Right atrium auricular region (tissue), 2 donors: Measurements from ENCODE around the gene ERBB4. TPM values are rescaled to one million over a fixed set of nuclear protein-coding genes. Genes with fewer than 3 reads are reported as not detected.

Experiments
- DNase-seq: peaks from one replicate; pipeline ENCODE4 v3.0.0-alpha.2; 2019; ENCODE audit warnings: low spot score
- H3K27ac ChIP-seq, 2 donors: fragments of 200-600 bp; sonication (generic); 1 replicate in 1 of 2; 2 replicates in 1 of 2; pipeline ENCODE4 v1.5.1; 2016 to 2019
- H3K27me3 ChIP-seq, 2 donors: fragments of 200-600 bp; sonication (generic); one replicate each; pipeline versions ENCODE4 v1.5.1 to v1.6.0; 2017 to 2019
- H3K36me3 ChIP-seq: fragments of 200-600 bp; sonication (generic); one replicate; pipeline ENCODE4 v1.5.1; 2016
- H3K4me1 ChIP-seq, 2 donors: fragments of 200-600 bp; sonication (generic); one replicate each; pipeline versions ENCODE4 v1.5.1 to v1.6.0; 2017 to 2019
- H3K4me3 ChIP-seq, 2 donors: fragments of 200-600 bp; sonication (generic); 1 replicate in 1 of 2; 2 replicates in 1 of 2; pipeline ENCODE4 v1.5.1; 2017 to 2019; ENCODE audit warnings: mild to moderate bottlenecking in 1 of 2, moderate library complexity in 1 of 2
- H3K9me3 ChIP-seq, 2 donors: fragments of 200-600 bp; sonication (generic); one replicate each; pipeline ENCODE4 v1.5.1; 2019
- total RNA-seq, 2 donors: library from RNA; depleted of rRNA; stranded (reverse); fragments of >200 nt; gene quantifications; one replicate each; pipeline ENCODE4 v1.1.0, GENCODE V29; 2016
- TF ChIP-seq, protein P1 (sequence below), 2 donors: fragments of 200-600 bp; sonication (generic); IDR thresholded peaks; one replicate each; pipeline ENCODE4 v1.5.1; 2019; ENCODE audit warnings: antibody characterized with exemption in 2 of 2

ERBB4 gene
- total RNA-seq, 2 donors from 2014 or later = 12.4 to 22.4 TPM

GRCh38 chr2:212288308-212288707, 250.3 kb downstream of the ERBB4 start:
- Histone ChIP-seq H3K4me3 (no peak overlapping the region), H3K9me3 (no peaks in the 10 kb centered on the region), H3K36me3 (no peaks in the 10 kb centered on the region), H3K27me3 (no peaks in the 10 kb centered on the region), H3K4me1 (no peaks in the 10 kb centered on the region), H3K27ac (no peak overlapping the region)
- TF ChIP-seq, protein P1, sequence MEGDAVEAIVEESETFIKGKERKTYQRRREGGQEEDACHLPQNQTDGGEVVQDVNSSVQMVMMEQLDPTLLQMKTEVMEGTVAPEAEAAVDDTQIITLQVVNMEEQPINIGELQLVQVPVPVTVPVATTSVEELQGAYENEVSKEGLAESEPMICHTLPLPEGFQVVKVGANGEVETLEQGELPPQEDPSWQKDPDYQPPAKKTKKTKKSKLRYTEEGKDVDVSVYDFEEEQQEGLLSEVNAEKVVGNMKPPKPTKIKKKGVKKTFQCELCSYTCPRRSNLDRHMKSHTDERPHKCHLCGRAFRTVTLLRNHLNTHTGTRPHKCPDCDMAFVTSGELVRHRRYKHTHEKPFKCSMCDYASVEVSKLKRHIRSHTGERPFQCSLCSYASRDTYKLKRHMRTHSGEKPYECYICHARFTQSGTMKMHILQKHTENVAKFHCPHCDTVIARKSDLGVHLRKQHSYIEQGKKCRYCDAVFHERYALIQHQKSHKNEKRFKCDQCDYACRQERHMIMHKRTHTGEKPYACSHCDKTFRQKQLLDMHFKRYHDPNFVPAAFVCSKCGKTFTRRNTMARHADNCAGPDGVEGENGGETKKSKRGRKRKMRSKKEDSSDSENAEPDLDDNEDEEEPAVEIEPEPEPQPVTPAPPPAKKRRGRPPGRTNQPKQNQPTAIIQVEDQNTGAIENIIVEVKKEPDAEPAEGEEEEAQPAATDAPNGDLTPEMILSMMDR (IDR thresholded peaks at IDR 0.05) = no peak
- DNase-seq = no peak

GRCh38 chr2:212284166-212284565, 254.4 kb downstream of the ERBB4 start:
- no peak for DNase-seq
- H3K27me3 ChIP-seq = no peaks in the 10 kb centered on the region
- H3K4me1 ChIP-seq = no peaks in the 10 kb centered on the region
- H3K36me3 ChIP-seq = no peaks in the 10 kb centered on the region
- no peak overlapping the region for H3K27ac ChIP-seq
- no peaks in the 10 kb centered on the region for H3K9me3 ChIP-seq
- TF ChIP-seq, protein P1 (IDR thresholded peaks at IDR 0.05) = no peak
- H3K4me3 ChIP-seq = no peak overlapping the region

DNA sequence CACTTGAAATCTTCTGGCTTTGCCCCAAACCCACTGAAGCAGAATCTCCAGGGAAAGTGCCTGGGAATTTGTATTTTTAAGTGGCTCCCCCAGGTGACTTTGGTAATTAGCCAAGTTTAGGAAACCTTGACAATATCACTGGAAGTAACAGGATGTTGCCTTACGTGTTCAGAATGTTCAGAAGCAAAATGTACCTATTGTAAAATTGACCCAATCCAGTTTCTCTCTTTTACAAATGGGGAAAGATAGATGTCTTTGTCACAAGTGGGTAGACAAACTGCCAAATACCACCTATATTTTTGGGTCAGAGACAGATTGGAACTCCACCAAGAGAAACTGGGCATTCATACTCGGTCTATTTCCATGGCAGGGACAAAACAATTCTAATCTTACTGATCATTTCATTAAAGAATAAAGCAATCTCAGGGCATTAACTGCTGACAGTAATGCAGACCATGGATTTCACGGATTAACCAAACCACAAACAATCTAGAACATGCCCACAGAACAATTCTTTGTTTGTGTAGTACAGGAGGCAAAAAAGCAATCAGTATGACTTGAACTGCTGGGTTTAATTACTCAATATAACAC, 255.8 kb downstream of the ERBB4 start:
- Histone ChIP-seq H3K27ac (peak overlapping the region in 1 of 2 donors; percentile 20), H3K9me3 (no peaks in the 10 kb centered on the region), H3K4me1 (no peaks in the 10 kb centered on the region), H3K36me3 (no peaks in the 10 kb centered on the region), H3K4me3 (no peak overlapping the region), H3K27me3 (no peaks in the 10 kb centered on the region)
- DNase-seq = no peak
- TF ChIP-seq, protein P1 (IDR thresholded peaks at IDR 0.05) = no peak

GRCh38 chr2:212276813-212277212, 261.8 kb downstream of the ERBB4 start:
- TF ChIP-seq, protein P1 (IDR thresholded peaks at IDR 0.05) = no peak
- no peak for DNase-seq
- H3K9me3 ChIP-seq = no peaks in the 10 kb centered on the region
- no peak overlapping the region for H3K4me3 ChIP-seq
- no peaks in the 10 kb centered on the region for H3K36me3 ChIP-seq
- H3K27me3 ChIP-seq = no peaks in the 10 kb centered on the region
- H3K27ac ChIP-seq = no peak overlapping the region
- H3K4me1 ChIP-seq = peaks cover 0 to 2% of the 10 kb centered on the region in 2 donors

DNA sequence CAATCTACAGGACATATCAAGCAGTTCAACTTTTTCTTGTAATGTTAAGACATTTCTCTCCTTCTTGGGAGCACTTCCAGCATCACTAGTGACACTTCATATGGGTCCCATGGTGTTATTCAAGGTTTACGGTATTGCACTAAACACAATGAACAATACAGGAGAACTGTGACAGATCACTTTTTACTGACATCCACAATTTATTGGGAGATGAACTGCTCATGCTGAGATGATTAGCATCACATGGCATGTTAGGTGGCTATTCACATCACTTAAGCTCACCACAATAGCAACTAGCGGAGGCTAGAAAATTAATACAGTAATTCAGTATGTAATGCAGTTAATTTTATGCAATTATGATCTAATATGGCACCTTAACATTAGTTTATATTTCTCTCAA, 264.4 kb downstream of the ERBB4 start:
- Histone ChIP-seq H3K4me3 (no peak overlapping the region), H3K36me3 (no peaks in the 10 kb centered on the region), H3K4me1 (peaks cover 0 to 7% of the 10 kb centered on the region in 2 donors), H3K27me3 (no peaks in the 10 kb centered on the region), H3K27ac (no peak overlapping the region), H3K9me3 (no peaks in the 10 kb centered on the region)
- DNase-seq = no peak
- TF ChIP-seq, protein P1 (IDR thresholded peaks at IDR 0.05) = no peak

DNA sequence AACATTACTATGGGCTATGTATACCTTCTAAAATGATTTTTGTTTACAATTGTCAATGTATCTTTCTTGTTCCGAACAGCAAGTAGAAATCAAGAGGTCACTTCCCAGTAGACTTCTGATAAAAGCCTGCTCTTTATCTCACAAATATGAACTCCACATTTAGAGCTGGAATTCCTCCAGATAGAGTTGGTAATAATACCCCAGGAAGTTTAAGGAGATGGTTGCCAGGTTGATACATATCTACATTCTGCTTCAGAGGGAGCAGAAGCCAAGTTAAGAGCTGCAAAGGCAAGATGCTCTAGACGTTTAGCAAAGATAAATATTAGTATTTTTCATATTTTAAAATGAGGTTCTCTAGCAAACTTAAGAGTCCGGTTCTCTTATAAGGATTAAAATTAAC, 267.0 kb downstream of the ERBB4 start:
- H3K4me1 ChIP-seq = peaks cover 0 to 7% of the 10 kb centered on the region in 2 donors
- H3K36me3 ChIP-seq = no peaks in the 10 kb centered on the region
- no peak for DNase-seq
- H3K27ac ChIP-seq = no peak overlapping the region
- H3K9me3 ChIP-seq = no peaks in the 10 kb centered on the region
- H3K4me3 ChIP-seq = no peak overlapping the region
- no peaks in the 10 kb centered on the region for H3K27me3 ChIP-seq
- TF ChIP-seq, protein P1 (IDR thresholded peaks at IDR 0.05) = no peak
